ENCODE data around the gene CPEB1.

DNA sequence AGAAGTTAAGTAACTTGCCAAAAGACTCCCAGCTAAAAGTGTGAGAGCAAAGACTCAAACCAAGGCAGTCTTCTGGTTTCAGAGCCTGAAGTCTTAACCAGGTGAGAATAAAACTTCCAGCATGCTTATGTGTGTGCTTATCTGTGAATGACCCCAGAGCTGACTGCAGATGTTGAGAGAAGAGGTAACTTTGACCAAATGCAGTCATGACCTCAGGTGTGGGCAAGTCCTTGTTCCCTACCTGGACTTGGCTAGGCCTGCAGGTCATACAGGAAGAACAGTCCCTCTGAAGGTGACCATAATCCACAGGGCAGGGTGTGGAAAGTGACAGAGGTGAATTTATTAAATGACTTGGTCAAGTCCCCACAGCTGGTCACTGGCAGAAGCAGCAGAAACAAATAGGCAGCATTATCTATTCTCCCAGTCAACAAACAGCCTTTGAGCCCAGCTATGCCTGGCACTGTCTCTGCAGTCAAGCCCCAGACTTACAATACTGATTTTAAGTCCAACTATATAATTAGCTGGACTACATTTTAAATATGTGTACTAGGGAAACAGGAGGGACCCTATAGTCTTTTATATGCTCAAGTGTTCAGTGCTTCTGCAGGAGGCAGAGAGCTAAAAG lies 3.0 kb upstream of the CPEB1 start:
- TF ChIP-seq, protein P1, sequence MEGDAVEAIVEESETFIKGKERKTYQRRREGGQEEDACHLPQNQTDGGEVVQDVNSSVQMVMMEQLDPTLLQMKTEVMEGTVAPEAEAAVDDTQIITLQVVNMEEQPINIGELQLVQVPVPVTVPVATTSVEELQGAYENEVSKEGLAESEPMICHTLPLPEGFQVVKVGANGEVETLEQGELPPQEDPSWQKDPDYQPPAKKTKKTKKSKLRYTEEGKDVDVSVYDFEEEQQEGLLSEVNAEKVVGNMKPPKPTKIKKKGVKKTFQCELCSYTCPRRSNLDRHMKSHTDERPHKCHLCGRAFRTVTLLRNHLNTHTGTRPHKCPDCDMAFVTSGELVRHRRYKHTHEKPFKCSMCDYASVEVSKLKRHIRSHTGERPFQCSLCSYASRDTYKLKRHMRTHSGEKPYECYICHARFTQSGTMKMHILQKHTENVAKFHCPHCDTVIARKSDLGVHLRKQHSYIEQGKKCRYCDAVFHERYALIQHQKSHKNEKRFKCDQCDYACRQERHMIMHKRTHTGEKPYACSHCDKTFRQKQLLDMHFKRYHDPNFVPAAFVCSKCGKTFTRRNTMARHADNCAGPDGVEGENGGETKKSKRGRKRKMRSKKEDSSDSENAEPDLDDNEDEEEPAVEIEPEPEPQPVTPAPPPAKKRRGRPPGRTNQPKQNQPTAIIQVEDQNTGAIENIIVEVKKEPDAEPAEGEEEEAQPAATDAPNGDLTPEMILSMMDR (IDR thresholded peaks at IDR 0.05): no peak
- no peak for TF ChIP-seq POLR2A (IDR thresholded peaks at IDR 0.05)
- no peak for TF ChIP-seq POLR2AphosphoS5 (IDR thresholded peaks at IDR 0.05; ENCODE audit: insufficient read depth in 1 of 2, low read depth in 1 of 2)
